Putamen (tissue), 1 donor: ENCODE data around the gene SPTBN2.
"Not testable (repeated sequence)": the region's sequence is repeated elsewhere in the genome, so short reads cannot be mapped to it uniquely, and the experiment has no call there.

Experiments used
- DNase-seq: peaks from one replicate; pipeline ENCODE4 v3.0.0-alpha.2; 2016; ENCODE audit warnings: low spot score

Gene SPTBN2

DNA sequence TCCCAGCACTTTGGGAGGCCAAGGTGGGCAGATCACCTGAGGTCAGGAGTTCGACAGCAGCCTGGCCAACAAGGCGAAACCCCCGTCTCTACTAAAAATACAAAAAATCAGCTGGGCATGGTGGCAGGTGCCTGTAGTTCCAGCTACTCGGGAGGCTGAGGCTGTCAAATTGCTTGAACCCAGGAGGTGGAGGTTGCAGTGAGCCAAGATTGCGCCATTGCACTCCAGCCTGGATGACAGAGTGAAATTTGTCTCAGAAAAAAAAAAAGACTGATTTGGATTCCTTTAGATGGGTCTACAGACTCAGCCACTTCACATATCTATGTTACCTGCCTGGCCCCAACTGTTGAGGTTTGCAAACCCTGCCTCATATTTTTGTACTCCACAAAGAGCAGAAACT is 4.8 kb downstream of the SPTBN2 start:
- DNase-seq, result not testable (repeated sequence)

DNA sequence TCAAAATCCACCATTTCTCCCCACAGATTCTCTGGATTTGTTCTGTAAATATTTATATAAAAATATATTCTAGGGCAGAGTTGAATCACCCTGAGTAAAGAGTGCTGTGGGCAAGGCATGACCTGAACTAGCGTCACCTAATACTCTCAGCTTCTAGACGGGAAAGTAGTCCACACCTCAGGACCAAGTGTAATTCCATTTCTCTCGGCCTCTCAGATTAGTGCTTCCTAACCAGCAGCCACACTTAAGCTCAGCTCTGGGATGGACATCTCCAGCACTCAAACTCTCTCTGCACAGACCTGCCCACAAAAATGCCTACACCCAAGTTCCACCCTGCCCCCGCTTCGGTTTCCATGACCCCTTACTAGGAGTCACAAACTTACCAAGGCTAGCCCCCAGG is 5.3 kb downstream of the SPTBN2 start:
- DNase-seq, result no peak

DNA sequence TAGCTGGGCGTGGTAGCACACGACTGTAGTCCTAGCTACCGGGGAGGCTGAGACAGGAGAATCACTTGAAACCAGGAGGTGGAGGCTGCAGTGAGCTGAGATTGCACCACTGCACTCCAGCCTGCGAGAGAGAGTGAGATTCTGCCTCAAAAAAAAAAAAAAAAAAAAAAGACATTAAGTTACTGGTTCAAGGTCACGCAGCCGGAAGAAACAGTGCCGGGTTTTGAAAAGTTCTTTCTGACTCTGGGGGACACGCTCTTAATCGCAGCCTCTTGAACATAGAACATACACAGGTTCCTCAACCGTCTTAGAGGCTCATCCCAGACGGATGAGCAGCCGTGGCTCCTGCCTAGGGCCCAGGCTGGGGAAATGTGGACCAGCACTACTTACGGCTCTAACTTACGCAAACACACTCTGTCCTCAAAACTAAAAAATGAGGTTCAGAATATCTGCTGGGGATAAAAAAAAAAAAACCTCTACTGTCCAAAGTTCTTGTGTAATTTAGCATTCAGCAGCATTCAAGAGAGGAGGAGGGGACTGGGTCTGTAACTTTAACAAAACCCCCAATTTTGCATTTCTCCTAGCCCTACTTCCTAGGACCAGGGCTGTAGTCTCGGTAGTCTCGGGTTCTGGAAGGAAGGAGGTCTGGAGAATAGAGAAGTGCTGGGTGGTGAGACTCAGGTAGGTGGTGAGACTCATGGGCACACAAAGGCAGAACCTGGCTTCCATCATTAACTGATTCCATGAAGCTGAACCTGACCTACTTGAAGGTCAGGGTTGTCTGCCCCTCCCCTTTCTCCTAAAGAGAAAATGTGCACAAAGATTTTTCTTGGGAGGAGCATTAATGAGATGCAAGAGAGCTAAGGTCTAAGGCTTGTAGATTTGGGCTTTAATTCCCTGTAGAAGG is 6.0 kb downstream of the SPTBN2 start:
- DNase-seq, result no peak

DNA sequence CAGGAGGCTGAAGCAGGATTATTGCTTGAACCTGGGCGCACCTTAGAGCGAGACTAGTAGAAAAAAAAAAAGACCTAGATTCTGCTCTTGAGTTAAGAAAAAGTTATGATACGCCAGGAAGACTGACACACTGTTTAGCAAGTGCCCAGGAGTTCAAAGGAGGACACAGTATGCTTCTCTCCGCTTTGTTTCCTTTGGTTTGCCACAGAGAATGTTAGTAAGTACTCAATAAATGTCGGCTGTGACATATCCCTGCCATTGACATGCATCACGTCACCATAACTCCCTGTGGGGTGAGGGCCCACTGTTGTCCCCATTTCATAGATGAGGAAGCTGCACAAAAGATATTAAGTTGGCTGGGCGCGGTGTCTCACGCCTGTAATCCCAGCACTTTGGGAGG is 7.1 kb downstream of the SPTBN2 start:
- no peak for DNase-seq

DNA sequence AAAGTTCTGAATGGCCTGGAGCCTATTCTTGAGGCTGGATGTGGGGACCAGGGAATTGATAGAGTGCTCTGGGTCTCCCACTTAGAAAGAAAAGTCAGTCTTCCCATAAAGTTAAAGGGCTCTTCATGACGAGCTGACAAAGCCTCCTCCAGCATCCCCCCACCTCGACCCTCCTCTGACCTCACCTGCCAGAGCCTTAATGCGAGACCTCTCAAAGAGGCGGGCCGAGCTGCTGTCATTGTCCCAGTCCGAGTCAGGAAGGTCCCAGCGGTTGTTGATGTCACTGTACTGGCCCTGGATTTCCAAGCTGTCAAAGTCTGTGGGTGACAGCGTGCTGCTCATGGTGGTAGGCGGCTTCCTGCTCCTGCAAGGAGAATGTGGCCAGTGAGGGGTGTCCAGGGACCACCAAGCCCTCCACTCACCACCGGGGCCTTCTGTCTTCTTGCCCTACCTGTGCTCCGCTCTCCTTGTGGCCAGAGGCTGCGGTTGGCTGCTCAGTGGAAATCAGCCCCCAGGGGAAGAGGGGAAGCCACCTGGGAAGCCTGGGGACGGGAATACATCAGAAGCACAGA is 8.0 kb downstream of the SPTBN2 start:
- no peak for DNase-seq

DNA sequence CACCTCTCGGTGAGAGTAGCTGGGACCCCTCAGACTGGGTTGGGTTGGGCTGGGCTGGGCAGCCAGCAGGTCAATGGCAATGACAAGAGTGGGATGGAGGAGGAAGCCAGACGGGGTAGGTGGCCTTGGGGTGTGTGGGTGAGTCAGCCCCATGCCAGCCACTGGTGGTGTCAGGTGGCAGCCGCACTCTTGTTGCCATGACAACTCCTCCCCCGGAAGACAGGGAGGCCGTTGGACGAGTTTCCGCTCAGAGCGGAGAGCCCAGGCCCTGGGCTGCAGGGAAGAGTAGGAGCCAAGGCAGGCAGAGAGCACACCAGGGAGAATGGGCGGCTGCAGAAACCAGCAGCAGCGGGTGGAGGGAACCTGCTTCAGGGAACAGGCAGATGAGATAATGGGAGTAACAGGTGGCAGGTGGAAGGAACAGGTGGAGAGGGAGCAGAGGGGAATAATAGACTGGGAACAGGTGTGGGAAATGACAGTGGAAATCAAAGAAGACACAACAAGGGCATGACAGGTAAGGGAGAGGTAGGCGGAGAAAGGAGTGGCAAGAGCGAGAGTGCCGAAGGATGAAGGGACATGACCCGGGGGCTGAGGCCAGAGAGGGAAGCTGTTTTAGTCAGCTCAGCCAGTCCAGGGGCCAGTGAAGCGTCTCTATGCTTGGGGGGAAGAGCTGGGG is 8.7 kb downstream of the SPTBN2 start:
- DNase-seq, result no peak

DNA sequence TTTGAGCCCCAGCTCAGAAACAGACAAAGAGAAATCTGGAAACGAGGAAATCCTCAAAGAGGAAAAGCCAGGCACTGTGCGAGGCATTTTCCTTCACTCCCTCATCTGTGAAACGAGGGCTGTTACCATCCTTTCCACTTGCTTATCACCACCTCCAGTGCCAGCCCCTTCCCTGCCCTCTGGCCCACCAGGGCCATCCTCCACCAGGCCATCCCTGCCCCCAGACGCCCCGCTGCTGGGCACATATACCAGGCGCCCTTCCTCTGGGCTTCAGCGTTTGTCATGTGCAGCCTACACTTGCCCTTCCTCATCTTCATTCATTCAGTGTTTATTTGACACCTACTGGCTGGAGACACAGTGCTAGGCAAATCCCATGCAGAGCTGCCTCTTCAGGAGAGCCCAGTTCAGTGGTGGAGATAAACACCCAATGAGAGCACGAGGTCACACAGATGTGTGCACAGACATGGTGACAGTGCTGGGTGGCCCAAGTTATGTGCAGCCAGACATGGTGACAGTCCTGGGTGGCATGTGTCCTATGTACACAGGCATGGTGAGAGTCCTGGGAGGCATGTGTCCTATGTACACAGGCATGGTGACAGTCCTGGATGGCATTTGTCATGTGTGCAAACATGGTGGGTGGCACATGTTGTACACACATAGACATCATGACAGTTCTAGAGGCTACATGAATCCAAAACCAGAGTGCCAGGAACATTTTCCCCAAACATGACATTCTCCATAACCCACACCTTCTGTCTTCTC is 9.7 kb downstream of the SPTBN2 start:
- DNase-seq, result no peak

DNA sequence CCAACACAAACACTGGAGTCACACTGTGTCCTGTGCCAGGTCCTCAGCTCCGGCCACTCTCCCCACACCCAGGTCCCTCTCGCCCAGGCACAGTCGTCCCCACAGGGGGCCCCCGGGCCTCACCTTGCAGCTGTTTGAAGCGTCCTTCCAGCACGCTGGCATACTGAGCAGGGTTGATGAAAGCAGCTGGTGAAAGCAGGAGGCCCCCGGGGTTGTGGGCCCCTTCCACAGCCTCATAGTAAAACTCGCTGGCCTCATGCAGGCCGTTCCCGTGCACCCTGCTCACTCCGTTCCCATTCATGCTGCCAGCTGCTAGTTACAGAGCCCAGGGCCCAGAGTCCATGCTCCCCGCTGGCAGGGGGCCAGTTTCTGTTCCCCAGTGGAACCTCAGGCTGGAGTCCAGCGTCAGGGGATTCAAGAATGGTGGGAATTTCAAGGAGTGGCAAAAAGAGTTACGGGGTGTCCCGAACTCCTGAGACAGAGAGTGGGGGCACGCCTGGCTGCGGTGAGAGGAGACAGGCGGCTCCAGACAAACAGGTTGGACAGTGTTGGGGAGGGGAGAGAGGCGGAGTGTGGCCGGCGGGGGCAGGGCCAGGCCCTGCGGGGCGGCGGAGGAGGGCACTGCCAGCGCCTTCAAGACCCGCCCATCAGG is 10.6 kb downstream of the SPTBN2 start:
- no peak for DNase-seq

DNA sequence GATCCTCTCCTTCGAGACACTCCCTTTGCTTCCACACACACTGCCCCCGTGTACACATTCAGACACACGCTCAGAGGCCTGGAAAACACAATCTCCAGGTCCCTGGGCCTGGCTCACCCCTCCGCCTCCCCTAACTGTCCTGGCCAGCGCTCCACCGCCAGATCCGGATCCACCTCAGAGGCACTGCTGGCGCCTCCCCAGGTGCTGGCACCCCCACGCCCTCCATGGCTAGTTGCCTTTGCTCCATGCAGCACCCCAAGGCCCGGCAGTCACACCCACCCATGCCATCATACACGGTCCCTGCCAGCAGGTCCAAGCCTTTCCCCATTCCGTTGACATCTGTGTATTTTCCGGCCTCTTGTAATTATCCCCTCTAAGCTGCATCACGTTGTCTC is 11.1 kb downstream of the SPTBN2 start:
- DNase-seq, result no peak

DNA sequence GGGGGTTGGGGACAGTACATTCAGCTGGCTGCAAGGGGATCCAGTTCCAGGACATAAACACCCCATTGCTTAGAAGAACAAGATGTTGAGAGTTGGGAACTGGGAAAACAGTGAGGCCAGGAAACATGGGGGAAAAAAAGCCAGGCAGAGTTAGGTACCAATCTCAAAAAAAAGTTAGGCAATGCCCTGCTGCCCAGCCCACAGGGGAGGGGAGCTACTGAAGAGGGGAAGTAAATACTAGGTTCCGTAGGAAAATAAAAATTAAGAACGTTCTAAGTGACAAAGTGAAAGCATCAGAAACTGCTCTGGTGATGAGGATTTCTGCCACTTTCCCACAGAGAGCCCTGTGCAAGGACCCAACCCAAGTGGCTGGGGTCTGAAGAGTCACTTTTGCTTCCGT is 12.0 kb downstream of the SPTBN2 start:
- DNase-seq, result no peak

DNA sequence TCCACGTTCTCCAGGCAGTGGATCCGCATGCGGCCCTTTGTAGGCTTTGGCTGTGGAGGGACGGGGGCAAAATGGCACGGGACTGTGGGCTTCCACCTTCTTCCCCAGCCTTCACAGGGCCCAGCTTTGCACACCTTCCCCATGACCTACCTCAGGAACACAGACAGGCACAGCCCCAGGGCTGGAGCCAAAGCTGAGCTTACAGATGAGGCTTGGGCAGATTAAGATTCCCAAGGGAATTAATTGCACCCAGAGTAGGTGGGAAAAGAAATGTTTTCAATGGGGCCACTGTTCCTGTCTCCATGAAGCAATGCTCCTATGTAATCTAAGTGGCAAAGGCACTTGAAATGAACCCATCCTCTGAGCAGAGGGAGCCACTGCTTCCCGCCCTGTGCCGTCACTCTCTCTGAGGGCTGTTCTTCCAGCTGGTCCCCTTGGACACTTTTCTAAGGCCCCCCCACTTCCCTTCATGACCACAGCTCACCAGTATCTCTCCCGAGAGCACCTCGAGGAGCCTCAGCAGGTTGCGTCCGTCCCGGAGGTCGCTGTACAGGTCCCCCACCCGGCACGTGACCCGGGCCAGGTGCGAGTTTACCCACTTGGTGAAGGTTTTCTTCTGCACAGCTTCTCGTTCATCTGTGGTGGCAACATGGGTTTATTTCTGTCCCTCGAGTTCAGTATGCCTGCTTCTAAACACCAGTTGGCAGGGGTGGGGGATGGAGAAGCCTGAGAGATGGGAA is 13.5 kb downstream of the SPTBN2 start:
- no peak for DNase-seq

DNA sequence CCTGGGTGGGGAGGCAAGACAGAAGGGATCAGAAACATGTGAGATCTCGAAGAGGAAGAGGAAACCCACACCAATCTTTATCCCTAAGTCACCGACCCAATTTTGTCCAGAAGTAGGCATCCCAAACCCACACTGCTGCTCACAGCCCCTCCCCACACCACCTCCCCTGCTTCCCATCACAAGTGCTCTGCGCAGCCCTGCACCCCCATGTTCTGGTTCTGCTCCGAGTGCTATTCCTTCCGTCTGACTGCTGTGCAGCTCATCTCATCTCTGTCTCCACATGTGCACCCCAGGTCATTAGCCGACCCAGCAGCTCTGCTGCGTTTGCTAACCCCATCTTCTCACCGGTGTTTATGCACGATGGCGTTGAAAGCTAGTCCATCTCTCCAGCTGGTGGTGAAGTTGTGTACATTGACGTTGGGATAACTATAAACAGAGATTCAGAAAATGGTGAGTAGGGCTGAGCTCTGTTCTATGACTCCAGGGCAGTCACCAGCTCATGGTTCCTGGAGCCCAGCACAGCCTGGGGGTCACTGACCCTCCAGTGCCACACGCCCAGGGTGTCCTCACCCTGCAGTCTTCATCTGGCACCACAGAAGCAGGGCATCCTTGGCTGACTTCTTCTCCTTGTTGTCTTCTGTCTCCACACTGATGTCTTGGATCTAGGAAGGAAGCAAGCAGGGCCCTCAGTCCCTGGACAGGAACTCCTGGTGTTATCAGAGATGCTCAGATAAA is 15.1 kb downstream of the SPTBN2 start:
- no peak for DNase-seq

DNA sequence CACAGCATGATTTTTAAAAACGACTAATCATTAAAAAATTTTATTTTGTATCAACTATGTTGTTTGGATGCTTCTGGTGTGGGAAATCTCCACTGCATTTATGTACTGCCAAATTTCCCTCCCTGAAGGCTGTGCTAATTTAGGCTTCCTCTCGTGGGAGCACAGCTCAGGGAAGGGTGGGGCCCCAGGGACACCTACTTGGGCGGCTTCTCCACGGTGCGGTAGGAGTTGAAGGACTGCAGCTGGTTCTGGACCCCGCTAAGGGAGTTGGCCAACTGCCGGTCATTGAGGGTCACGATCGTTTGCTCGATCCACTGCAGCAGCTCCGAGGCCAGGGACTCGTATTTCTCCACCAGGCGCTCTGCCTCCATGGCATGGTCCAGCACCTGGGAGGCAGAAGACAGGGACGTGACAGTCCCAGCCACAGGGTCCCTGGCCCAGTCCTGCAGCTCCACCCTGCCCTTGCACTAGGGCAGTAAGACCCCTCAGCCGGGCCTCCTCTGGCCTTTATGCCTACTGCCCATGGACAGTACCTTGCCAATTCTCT is 18.6 kb downstream of the SPTBN2 start:
- no peak for DNase-seq

DNA sequence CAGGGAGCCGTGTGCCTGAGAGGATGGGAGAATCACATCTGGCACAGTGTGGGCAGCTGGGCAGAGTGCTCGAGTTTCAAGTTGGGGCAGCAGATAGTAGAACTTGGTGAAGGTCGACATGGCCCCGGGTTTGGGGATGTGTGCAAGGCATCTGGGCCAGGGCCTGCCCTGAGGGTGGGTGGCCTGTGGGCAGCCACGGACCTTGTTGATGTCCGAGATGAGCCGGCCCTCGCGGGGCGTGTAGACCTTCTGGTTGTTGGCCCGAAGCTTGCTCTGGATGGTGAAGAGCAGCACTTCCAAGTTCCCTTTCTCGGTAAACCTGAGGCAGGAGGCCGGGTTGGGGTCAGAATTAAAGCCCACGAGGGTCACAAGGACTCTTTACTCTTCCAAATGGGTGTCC is 20.3 kb downstream of the SPTBN2 start:
- no peak for DNase-seq

DNA sequence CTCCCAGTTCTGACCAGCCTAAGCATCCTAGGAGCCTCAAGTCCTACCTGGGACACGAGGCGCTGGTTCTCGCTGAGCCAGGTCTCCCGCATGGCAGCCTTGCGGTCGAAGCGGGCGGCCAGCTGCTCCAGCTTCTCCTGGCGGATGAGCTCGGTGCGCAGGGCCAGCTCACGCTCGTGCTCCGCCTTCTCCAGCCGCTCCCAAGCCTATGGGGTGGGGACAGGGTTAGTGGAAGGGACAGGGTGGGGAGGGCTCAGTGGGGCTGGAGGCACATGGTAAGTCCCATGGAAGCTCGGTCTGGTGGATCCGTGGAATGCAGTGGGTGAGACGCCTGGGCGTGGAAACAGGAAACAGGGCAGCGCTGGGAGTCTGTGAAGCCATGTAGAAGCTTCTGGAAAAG is 20.9 kb downstream of the SPTBN2 start:
- no peak for DNase-seq

DNA sequence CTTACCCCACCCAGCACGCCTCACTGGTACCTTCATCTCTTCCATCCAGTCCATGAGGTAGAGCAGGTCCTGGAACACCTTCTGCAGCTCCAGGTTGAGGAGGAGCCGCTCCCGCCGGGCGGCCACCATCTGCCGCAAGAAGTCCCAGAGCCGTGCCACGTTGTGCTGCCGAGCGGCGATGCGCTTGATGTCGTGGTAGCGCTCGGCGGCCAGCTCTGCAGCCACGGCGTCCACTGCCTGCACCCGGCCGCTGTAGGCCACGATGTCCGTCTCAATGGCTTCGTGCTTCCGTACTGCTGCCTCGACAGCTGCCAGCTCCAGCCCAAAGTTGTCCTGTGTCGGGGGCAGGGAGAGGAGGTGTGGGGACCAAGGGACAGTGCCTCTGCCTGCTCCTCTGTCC is 21.5 kb downstream of the SPTBN2 start:
- no peak for DNase-seq

DNA sequence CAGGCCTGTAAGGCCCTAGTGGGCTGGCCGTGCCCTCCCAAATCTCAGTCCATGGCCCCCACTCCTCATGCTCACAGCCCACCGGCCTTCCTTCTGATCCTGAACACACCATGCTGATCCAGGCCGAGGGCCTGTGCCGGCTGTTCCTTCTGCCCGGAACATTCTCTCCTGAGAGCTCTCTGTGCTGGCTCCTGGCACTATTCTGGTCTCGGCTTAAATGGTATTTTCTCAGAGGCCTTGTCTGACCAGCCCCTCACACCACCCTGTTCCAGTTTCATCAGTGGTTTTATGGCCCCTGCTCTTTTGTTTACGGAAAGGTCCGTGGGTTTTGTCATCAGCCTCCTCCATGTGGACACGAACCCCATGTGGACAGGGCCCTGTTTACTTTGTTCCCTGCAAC is 22.0 kb downstream of the SPTBN2 start:
- no peak for DNase-seq

DNA sequence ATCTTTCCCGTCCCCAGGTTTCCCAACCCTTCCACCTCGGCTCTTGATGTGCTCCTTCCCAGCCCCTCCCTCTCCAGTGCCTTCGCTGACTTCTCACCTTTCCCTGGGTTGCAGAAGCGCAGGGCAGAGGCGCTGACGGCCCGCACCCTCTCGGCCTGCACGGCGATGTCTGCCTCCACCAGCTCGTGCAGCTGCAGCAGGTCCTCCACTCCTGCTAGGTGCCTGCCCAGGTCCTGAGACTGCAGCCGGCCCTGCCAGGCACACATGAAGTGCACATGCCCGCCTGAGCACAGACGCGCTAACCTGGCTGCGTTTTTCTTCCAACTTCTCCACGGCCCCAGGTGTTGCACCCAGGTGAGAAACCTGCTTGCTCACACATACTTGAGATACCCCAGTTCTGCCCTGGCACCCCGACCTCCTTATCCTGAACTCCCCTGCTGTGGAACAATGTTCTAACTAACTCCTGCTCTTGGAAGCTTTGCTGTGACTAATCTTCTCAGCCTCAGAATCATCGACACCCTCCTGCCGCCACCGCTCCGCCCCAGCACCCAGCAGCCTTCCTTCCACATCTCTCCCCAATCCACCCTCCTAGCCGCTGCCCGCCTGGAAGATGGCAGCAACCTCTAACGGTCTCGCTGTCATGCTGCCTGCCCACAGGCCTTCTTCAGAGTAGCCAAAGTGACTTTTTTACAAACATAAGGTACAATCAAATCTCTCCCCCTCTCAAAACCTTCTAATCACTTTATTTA is 23.3 kb downstream of the SPTBN2 start:
- no peak for DNase-seq

DNA sequence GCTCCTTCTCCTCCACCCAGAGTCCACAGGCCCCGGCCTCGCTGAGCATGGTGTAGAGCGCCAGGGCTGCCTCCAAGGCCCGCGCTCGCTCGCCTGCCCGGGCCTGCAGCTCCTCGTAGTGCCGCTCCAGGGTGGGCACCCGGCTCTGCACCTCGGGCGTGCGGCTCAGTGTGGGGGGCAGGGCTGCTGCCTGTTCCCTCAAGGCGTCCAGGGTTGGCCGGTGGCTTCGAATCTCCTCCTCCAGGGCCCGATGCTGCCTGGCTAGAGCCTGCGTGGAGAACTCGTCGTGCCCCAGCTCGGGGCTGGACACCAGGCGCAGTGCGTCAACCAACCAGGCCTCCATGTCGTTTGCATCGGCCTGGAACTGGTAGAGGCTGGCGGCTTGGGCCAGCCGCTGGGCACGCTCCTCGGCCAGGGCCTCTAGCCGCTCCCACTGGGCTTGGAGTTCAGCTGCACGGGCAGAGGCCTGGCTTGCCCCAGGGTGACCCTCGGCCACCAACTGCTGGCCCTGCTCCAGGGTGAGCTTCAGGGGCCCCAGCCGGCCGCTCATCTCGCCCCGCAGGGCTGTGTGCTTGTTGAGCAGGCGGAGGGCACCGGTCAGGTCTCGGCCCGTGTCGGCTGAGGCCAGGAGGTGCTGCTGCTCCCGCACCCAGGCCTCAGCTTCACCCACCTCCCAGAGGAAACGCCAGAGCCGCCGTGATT is 24.2 kb downstream of the SPTBN2 start:
- DNase-seq, result no peak
